Endodermal cell (in vitro differentiated cells): ENCODE results near the gene NECTIN2. TPM values are rescaled to one million over a fixed set of nuclear protein-coding genes. Genes with fewer than 3 reads are reported as not detected.

Experiments
- DNase-seq: peaks from one replicate; pipeline ENCODE4 v3.0.0-alpha.2; 2017
- H3K27ac ChIP-seq: 2 replicates; pipeline ENCODE4 v1.5.1; 2013; ENCODE audit warnings: mild to moderate bottlenecking, low read depth, low read length, moderate library complexity
- H3K27me3 ChIP-seq: 2 replicates; pipeline ENCODE4 v1.6.1; 2013; ENCODE audit warnings: mild to moderate bottlenecking, low read length, moderate library complexity; ENCODE audit not compliant: insufficient read depth, control insufficient read depth, poor library complexity, severe bottlenecking
- H3K36me3 ChIP-seq: 2 replicates; pipeline ENCODE4 v1.7.0; 2013; ENCODE audit warnings: mild to moderate bottlenecking, low read length, moderate library complexity; ENCODE audit not compliant: control insufficient read depth, insufficient read depth
- H3K4me1 ChIP-seq: one replicate; pipeline ENCODE4 v1.7.0; 2013; ENCODE audit warnings: low read length; ENCODE audit not compliant: control insufficient read depth, insufficient read depth
- H3K4me3 ChIP-seq: 2 replicates; pipeline ENCODE4 v1.5.1; 2013; ENCODE audit warnings: mild to moderate bottlenecking, low read length, moderate library complexity
- H3K9ac ChIP-seq: 2 replicates; pipeline ENCODE4 v1.6.1; 2013; ENCODE audit warnings: mild to moderate bottlenecking, low read length, moderate library complexity; ENCODE audit not compliant: poor library complexity, severe bottlenecking; ENCODE audit errors: extremely low read depth
- H3K9me3 ChIP-seq: 2 replicates; pipeline ENCODE4 v1.6.1; 2013; ENCODE audit warnings: mild to moderate bottlenecking, low read length, moderate library complexity; ENCODE audit not compliant: control insufficient read depth
- H3K27ac Mint-ChIP-seq: 2 replicates; pipeline ENCODE4 v1.8.0; 2020; ENCODE audit warnings: mixed read lengths
- H3K27me3 Mint-ChIP-seq: 2 replicates; pipeline ENCODE4 v1.8.0; 2021; ENCODE audit warnings: mild to moderate bottlenecking, mixed read lengths; ENCODE audit not compliant: insufficient read depth
- H3K36me3 Mint-ChIP-seq: 2 replicates; pipeline ENCODE4 v1.8.0; 2020; ENCODE audit warnings: low read depth, mixed read lengths
- H3K4me1 Mint-ChIP-seq: 2 replicates; pipeline ENCODE4 v1.8.0; 2020; ENCODE audit warnings: mixed read lengths
- H3K4me3 Mint-ChIP-seq: 2 replicates; pipeline ENCODE4 v1.8.0; 2020; ENCODE audit warnings: mild to moderate bottlenecking, moderate library complexity, mixed read lengths
- H3K9me3 Mint-ChIP-seq: 2 replicates; pipeline ENCODE4 v1.8.0; 2020; ENCODE audit warnings: mild to moderate bottlenecking, mixed read lengths
- WGBS, 2 experiments: methylation state at CpG; one replicate each; pipeline versions ENCODE4 v1.1.5 to v1.1.7; 2013; ENCODE audit warnings: missing lambda C conversion rate in 2 of 2, mixed read lengths in 1 of 2; ENCODE audit not compliant: insufficient coverage in 1 of 2, insufficient read length in 1 of 2; 5-methylcytosine and 5-hydroxymethylcytosine counted together
- total RNA-seq, 2 donors: library from RNA; stranded (reverse); fragmentation: NEBNext Ultra II Directional in 1 of 2; extraction: Animal tissue kit (Norgen Biotek cat#: 25700) in 1 of 2; gene quantifications; 2 replicates in 1 of 2; 3 replicates in 1 of 2; pipeline ENCODE4 v1.2.1, GENCODE V29; 2021
- TF ChIP-seq, protein P1 (sequence below): fragments of 200-600 bp; sonication (generic); conservative IDR thresholded peaks from 2 replicates; pipeline ENCODE4 v1.5.0; 2021; ENCODE audit warnings: antibody characterized with exemption, mild to moderate bottlenecking

NECTIN2 gene
- total RNA-seq, 2 donors from 2014 or later = 248 to 260 TPM

DNA sequence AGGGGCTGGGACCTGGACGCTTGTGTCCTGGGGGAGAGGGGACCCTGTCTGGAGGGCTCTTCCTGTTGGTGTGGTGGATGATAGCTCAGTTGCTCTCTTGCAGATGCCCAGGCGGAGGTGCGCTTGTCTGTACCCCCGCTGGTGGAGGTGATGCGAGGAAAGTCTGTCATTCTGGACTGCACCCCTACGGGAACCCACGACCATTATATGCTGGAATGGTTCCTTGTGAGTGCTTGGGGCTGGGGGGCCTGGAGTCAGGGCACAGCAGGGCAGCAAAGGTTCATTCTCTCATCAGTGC, 35.0 kb upstream of the NECTIN2 start:
- Histone ChIP-seq H3K4me1 (peaks cover 4% of the 10 kb centered on the region), H3K36me3 (no peaks in the 10 kb centered on the region), H3K27me3 (no peaks in the 10 kb centered on the region), H3K9ac (no peak overlapping the region), H3K9me3 (no peaks in the 10 kb centered on the region), H3K27ac (no peak overlapping the region), H3K4me3 (no peak overlapping the region)
- DNase-seq = no peak
- no peak overlapping the region for H3K4me3 Mint-ChIP-seq
- peaks cover 12% of the 10 kb centered on the region for H3K4me1 Mint-ChIP-seq
- TF ChIP-seq, protein P1, sequence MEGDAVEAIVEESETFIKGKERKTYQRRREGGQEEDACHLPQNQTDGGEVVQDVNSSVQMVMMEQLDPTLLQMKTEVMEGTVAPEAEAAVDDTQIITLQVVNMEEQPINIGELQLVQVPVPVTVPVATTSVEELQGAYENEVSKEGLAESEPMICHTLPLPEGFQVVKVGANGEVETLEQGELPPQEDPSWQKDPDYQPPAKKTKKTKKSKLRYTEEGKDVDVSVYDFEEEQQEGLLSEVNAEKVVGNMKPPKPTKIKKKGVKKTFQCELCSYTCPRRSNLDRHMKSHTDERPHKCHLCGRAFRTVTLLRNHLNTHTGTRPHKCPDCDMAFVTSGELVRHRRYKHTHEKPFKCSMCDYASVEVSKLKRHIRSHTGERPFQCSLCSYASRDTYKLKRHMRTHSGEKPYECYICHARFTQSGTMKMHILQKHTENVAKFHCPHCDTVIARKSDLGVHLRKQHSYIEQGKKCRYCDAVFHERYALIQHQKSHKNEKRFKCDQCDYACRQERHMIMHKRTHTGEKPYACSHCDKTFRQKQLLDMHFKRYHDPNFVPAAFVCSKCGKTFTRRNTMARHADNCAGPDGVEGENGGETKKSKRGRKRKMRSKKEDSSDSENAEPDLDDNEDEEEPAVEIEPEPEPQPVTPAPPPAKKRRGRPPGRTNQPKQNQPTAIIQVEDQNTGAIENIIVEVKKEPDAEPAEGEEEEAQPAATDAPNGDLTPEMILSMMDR = no peak
- peaks cover 20% of the 10 kb centered on the region for H3K27me3 Mint-ChIP-seq
- no peaks in the 10 kb centered on the region for H3K9me3 Mint-ChIP-seq
- no peak overlapping the region for H3K27ac Mint-ChIP-seq
- peaks cover 26% of the 10 kb centered on the region for H3K36me3 Mint-ChIP-seq
- 93 to 100% methylated on average over 4 to 7 of the region's 7 CpGs for WGBS, 2 experiments

DNA sequence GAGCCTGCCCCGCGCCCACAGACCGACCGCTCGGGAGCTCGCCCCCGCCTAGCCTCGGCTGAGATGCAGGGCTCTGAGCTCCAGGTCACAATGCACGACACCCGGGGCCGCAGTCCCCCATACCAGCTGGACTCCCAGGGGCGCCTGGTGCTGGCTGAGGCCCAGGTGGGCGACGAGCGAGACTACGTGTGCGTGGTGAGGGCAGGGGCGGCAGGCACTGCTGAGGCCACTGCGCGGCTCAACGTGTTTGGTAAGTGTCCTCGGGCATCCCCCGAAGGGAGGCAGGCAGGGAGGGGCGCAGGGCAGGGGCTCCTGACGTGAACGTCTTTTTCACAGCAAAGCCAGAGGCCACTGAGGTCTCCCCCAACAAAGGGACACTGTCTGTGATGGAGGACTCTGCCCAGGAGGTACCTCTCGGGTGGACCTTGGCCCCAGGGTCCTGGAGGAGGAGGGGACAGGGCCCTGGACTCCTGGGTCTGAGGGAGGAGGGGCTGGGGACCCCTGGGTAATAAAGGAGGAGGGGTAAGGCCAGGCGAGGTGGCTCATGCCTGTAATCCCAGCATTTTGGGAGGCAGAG, 33.9 kb upstream of the NECTIN2 start:
- Histone ChIP-seq H3K4me3 (no peak overlapping the region), H3K4me1 (peaks cover 4% of the 10 kb centered on the region), H3K27ac (no peak overlapping the region), H3K9ac (no peak overlapping the region), H3K9me3 (no peaks in the 10 kb centered on the region), H3K27me3 (no peaks in the 10 kb centered on the region), H3K36me3 (no peaks in the 10 kb centered on the region)
- TF ChIP-seq, protein P1 = no peak
- no peak for DNase-seq
- no peaks in the 10 kb centered on the region for H3K9me3 Mint-ChIP-seq
- WGBS, 2 experiments = 91 to 95% methylated on average over 26 to 28 of the region's 28 CpGs
- no peak overlapping the region for H3K27ac Mint-ChIP-seq
- peaks cover 8% of the 10 kb centered on the region for H3K27me3 Mint-ChIP-seq
- H3K4me1 Mint-ChIP-seq = peaks cover 12% of the 10 kb centered on the region
- H3K4me3 Mint-ChIP-seq = no peak overlapping the region
- peaks cover 26% of the 10 kb centered on the region for H3K36me3 Mint-ChIP-seq

DNA sequence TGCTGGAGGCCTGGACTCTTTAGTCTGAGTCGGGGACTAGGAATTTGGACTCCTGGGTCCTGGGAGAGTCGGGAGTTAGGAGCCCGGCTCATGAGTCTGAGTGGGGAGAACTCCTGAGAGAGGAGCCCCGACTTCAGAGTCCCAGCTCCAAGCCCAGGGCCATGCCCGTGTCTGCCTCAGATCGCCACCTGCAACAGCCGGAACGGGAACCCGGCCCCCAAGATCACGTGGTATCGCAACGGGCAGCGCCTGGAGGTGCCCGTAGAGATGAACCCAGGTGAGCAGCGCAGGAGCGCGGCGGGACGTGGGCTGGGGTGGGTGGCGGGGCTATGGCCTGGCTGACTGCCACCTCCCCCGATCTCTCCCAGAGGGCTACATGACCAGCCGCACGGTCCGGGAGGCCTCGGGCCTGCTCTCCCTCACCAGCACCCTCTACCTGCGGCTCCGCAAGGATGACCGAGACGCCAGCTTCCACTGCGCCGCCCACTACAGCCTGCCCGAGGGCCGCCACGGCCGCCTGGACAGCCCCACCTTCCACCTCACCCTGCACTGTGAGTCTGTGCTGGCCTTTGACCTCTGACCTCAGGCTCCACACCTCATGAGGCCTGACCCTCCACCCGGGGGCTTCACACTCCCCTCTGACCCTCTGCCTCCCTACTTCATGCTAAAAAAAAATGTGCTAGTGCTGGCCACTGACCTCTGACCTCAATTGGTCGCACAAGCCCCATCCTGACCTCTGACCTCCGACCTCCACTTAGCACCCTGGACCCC, 32.8 kb upstream of the NECTIN2 start:
- peaks cover 7% of the 10 kb centered on the region for H3K27me3 Mint-ChIP-seq
- no peak overlapping the region for H3K4me3 ChIP-seq
- no peaks in the 10 kb centered on the region for H3K9me3 ChIP-seq
- H3K4me1 ChIP-seq = peaks cover 4% of the 10 kb centered on the region
- no peaks in the 10 kb centered on the region for H3K36me3 ChIP-seq
- H3K27ac Mint-ChIP-seq = no peak overlapping the region
- H3K27ac ChIP-seq = no peak overlapping the region
- no peaks in the 10 kb centered on the region for H3K9me3 Mint-ChIP-seq
- no peaks in the 10 kb centered on the region for H3K27me3 ChIP-seq
- peaks cover 29% of the 10 kb centered on the region for H3K36me3 Mint-ChIP-seq
- peak; percentile 76 for DNase-seq
- TF ChIP-seq, protein P1 = peak; percentile 61
- H3K4me1 Mint-ChIP-seq = peaks cover 12% of the 10 kb centered on the region
- H3K4me3 Mint-ChIP-seq = no peak overlapping the region
- H3K9ac ChIP-seq = no peak overlapping the region
- 92% methylated on average over 23 to 38 of the region's 38 CpGs for WGBS, 2 experiments
